Frontal cortex (tissue), 4 donors: ENCODE results near the gene LRRC37A2. TPM values are rescaled to one million over a fixed set of nuclear protein-coding genes. Genes with fewer than 3 reads are reported as not detected.
"Not testable (repeated sequence)": the region's sequence is repeated elsewhere in the genome, so short reads cannot be mapped to it uniquely, and the experiment has no call there.

Source experiments
- DNase-seq, 2 donors: peaks; one replicate each; pipeline ENCODE4 v3.0.0; 2012; ENCODE audit warnings: low spot score in 2 of 2
- FAIRE-seq: peaks from 2 replicates; lab custom pipeline; 2012; peaks lifted over from hg19 to GRCh38; lab: Jason Lieb, UNC
- small RNA-seq: library from RNA; depleted of rRNA; stranded (forward); fragments of <200 nt; gene quantifications from one replicate; pipeline ENCODE3, GENCODE V24; 2014
- total RNA-seq: library from RNA; depleted of rRNA; stranded (reverse); fragments of >200 nt; gene quantifications from one replicate; pipeline ENCODE4 v1.2.3, GENCODE V29; 2014
- donor health status: control.
- donor health status: control.
- donor health status: control.

The LRRC37A2 gene
- total RNA-seq, 1 donor from 2014 or later: 9.4 TPM

- not testable (repeated sequence) for FAIRE-seq, DNase-seq
These were observed 78.2 kb downstream of the LRRC37A2 start, which contains the start of gene NSF for GRCh38 chr17:46590157-46591146. TSS of gene NSF (plus strand) at chr17:46590669. CDS start at chr17:46590776, 107 bp downstream.

GRCh38 chr17:46591332-46591731 lies 79.1 kb downstream of the LRRC37A2 start:
- DNase-seq, FAIRE-seq: not testable (repeated sequence)

- not testable (repeated sequence) for DNase-seq, FAIRE-seq
These were observed 86.2 kb downstream of the LRRC37A2 start for GRCh38 chr17:46598344-46598931.

GRCh38 chr17:46600767-46601166 lies 88.5 kb downstream of the LRRC37A2 start:
- not testable (repeated sequence) for DNase-seq, FAIRE-seq

GRCh38 chr17:46603125-46603524 lies 90.9 kb downstream of the LRRC37A2 start:
- DNase-seq, FAIRE-seq: not testable (repeated sequence)

Small RNAs within 50 kb of the gene (small RNA-seq; reads per million reads assigned to genes)
- not detected for gene RN7SL199P

Other genes starting within 250 kb of the LRRC37A2 start
- 6.1 TPM for gene LRRC37A, start 217.3 kb upstream of the LRRC37A2 start, total RNA-seq
- gene ARL17B, start 150.7 kb upstream of the LRRC37A2 start, total RNA-seq: 20.0 TPM
- gene ARL17A, start 67.2 kb downstream of the LRRC37A2 start, total RNA-seq: 13.9 TPM
- 89.3 TPM for gene NSF, start 78.2 kb downstream of the LRRC37A2 start, total RNA-seq